HL-60 (cell line): Measurements from ENCODE around the gene WNT7B.

Experiments
- DNase-seq, 2 experiments: peaks; one replicate each; pipeline ENCODE4 v3.0.0-alpha.2; 2010 to 2020; ENCODE audit warnings: low read depth in 1 of 2, low spot score in 1 of 2
- H3K27ac ChIP-seq: fragments of 250-450 bp; sonication (Bioruptor Pico); replicated peaks from 2 replicates; pipeline ENCODE4 v1.5.1; 2020; ENCODE audit warnings: mild to moderate bottlenecking, moderate library complexity
- H3K27me3 ChIP-seq: fragments of 250-450 bp; sonication (Bioruptor Pico); 2 replicates; pipeline ENCODE4 v1.5.1; 2021; ENCODE audit warnings: mild to moderate bottlenecking, moderate library complexity; ENCODE audit not compliant: insufficient read depth, poor library complexity, severe bottlenecking
- H3K4me3 ChIP-seq: replicated peaks from 2 replicates; pipeline ENCODE4 v1.5.1; 2011; ENCODE audit warnings: mild to moderate bottlenecking, control low read depth, low read length; ENCODE audit not compliant: insufficient read depth
- CTCF ChIP-seq: IDR thresholded peaks from one replicate; pipeline ENCODE4 v1.5.1; 2011; ENCODE audit warnings: low read length, control low read depth, inconsistent platforms; ENCODE audit not compliant: insufficient read depth
- GABPA ChIP-seq: IDR thresholded peaks from 2 replicates; pipeline ENCODE4 v1.6.1; 2012; ENCODE audit warnings: low read depth
- POLR2AphosphoS5 ChIP-seq: IDR thresholded peaks from 2 replicates; pipeline ENCODE4 v1.6.1; 2012; ENCODE audit warnings: low read depth
- REST ChIP-seq: IDR thresholded peaks from 2 replicates; pipeline ENCODE4 v1.6.1; 2012; ENCODE audit warnings: low read depth; ENCODE audit not compliant: insufficient replicate concordance
- SPI1 ChIP-seq: IDR thresholded peaks from 2 replicates; pipeline ENCODE4 v1.6.1; 2012; ENCODE audit warnings: low read depth, mild to moderate bottlenecking, borderline replicate concordance

WNT7B gene

DNA sequence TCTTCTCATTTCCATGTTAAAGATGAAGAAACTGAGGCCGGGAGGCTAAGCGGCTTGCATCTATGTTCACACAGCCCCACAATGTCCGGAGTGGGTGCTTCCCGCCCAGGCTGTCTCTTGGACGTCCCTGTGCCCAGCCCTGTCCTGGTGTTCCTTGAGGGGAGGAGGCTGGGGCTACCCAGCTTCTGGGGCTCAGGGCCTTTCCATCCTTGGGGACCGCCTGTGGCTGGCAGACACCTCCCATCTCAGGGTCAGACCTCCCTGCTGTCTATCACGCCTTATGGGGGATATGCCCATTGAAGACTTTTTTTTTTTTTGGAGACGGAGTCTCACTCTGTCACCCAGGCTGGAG lies 95.5 kb downstream of the WNT7B start:
- no peak overlapping the region for H3K4me3 ChIP-seq
- DNase-seq: no peak
- H3K27me3 ChIP-seq: peaks cover 37% of the 10 kb centered on the region
- no peak overlapping the region for H3K27ac ChIP-seq
- TF ChIP-seq GABPA: no peak
- no peak for TF ChIP-seq CTCF
- TF ChIP-seq REST: no peak
- no peak for TF ChIP-seq SPI1
- TF ChIP-seq POLR2AphosphoS5: no peak

GRCh38 chr22:45880716-45881523 lies 96.0 kb downstream of the WNT7B start:
- H3K27me3 ChIP-seq: peaks cover 40% of the 10 kb centered on the region

More at GRCh38 chr22:45880716-45881523, 96.0 kb downstream of the WNT7B start:
- Histone ChIP-seq H3K4me3 (no peak overlapping the region), H3K27ac (no peak overlapping the region)
- no peak for DNase-seq
- TF ChIP-seq POLR2AphosphoS5 (no peak), REST (no peak), GABPA (no peak), CTCF (no peak), SPI1 (no peak)
